SK-N-SH treated with all-trans-retinoic acid at 6 μM for 48 hours (cell line): ENCODE data around the gene FGF19.

Experiments
- ATAC-seq: fragments of 200-7000 bp; cut with Tn5 transposase; 3 replicates; pipeline ENCODE4 v1.9.1; 2020; ENCODE audit warnings: mild to moderate bottlenecking, moderate library complexity
- ARNTL ChIP-seq: fragments of 450-650 bp; formaldehyde crosslinking; IDR thresholded peaks from 2 replicates; pipeline ENCODE4 v1.5.0; 2020; ENCODE audit warnings: low read depth, mild to moderate bottlenecking, moderate library complexity, borderline replicate concordance
- ISL1 ChIP-seq: fragments of 250-450 bp; sonication (Bioruptor Pico); IDR thresholded peaks from 2 replicates; pipeline ENCODE4 v2.1.2; 2022; ENCODE audit warnings: mild to moderate bottlenecking, moderate library complexity
- OSR1 ChIP-seq: fragments of 250-450 bp; sonication (Bioruptor Pico); IDR thresholded peaks from 2 replicates; pipeline ENCODE4 v1.8.0; 2022; ENCODE audit warnings: moderate library complexity, mild to moderate bottlenecking, inconsistent platforms
- PPARA ChIP-seq: fragments of 250-450 bp; sonication (Bioruptor Pico); IDR thresholded peaks from 2 replicates; pipeline ENCODE4 v1.5.0; 2020; ENCODE audit warnings: mild to moderate bottlenecking, borderline replicate concordance
- RARB ChIP-seq: fragments of 250-450 bp; sonication (Bioruptor Pico); IDR thresholded peaks from 2 replicates; pipeline ENCODE4 v1.8.0; 2021; ENCODE audit warnings: mild to moderate bottlenecking, moderate library complexity
- SNAI2 ChIP-seq: fragments of 250-450 bp; sonication (Bioruptor Pico); IDR thresholded peaks from 2 replicates; pipeline ENCODE4 v1.5.0; 2020; ENCODE audit warnings: mild to moderate bottlenecking, moderate library complexity
- ZC3H10 ChIP-seq: fragments of 250-450 bp; sonication (Bioruptor Pico); IDR thresholded peaks from 2 replicates; pipeline ENCODE4 v1.5.1; 2021; ENCODE audit warnings: mild to moderate bottlenecking, moderate library complexity
- ZNF565 ChIP-seq: fragments of 450-650 bp; formaldehyde crosslinking; conservative IDR thresholded peaks from 2 replicates; pipeline ENCODE4 v1.5.0; 2020; ENCODE audit warnings: low read depth, mild to moderate bottlenecking, moderate library complexity
- ZNF70 ChIP-seq: fragments of 450-650 bp; formaldehyde crosslinking; IDR thresholded peaks from 2 replicates; pipeline ENCODE4 v1.5.0; 2020; ENCODE audit warnings: mild to moderate bottlenecking, moderate library complexity
- ZNF8 ChIP-seq: fragments of 450-650 bp; formaldehyde crosslinking; IDR thresholded peaks from 2 replicates; pipeline ENCODE4 v1.5.0; 2020; ENCODE audit warnings: mild to moderate bottlenecking, moderate library complexity
- TF ChIP-seq, protein P1 (sequence below): fragments of 250-450 bp; sonication (Bioruptor Pico); IDR thresholded peaks from 2 replicates; pipeline ENCODE4 v1.5.1; 2020; ENCODE audit warnings: low read depth, mild to moderate bottlenecking, moderate library complexity
- TF ChIP-seq, protein P2 (sequence below): fragments of 250-450 bp; sonication (Bioruptor Pico); IDR thresholded peaks from 2 replicates; pipeline ENCODE4 v1.8.0; 2020; ENCODE audit warnings: mild to moderate bottlenecking, moderate library complexity, borderline replicate concordance
- TF ChIP-seq, protein P3 (sequence below): fragments of 250-450 bp; sonication (Bioruptor Pico); IDR thresholded peaks from 2 replicates; pipeline ENCODE4 v1.8.0; 2021; ENCODE audit warnings: low read depth, mild to moderate bottlenecking, moderate library complexity, borderline replicate concordance
- TF ChIP-seq, protein P4 (sequence below): fragments of 250-450 bp; sonication (Bioruptor Pico); IDR thresholded peaks from 2 replicates; pipeline ENCODE4 v1.5.1; 2021; ENCODE audit warnings: mild to moderate bottlenecking, moderate library complexity
- TF ChIP-seq, protein P5 (sequence below): fragments of 250-450 bp; sonication (Bioruptor Pico); IDR thresholded peaks from 2 replicates; pipeline ENCODE4 v1.5.0; 2020; ENCODE audit warnings: mild to moderate bottlenecking, moderate library complexity

Gene FGF19

DNA sequence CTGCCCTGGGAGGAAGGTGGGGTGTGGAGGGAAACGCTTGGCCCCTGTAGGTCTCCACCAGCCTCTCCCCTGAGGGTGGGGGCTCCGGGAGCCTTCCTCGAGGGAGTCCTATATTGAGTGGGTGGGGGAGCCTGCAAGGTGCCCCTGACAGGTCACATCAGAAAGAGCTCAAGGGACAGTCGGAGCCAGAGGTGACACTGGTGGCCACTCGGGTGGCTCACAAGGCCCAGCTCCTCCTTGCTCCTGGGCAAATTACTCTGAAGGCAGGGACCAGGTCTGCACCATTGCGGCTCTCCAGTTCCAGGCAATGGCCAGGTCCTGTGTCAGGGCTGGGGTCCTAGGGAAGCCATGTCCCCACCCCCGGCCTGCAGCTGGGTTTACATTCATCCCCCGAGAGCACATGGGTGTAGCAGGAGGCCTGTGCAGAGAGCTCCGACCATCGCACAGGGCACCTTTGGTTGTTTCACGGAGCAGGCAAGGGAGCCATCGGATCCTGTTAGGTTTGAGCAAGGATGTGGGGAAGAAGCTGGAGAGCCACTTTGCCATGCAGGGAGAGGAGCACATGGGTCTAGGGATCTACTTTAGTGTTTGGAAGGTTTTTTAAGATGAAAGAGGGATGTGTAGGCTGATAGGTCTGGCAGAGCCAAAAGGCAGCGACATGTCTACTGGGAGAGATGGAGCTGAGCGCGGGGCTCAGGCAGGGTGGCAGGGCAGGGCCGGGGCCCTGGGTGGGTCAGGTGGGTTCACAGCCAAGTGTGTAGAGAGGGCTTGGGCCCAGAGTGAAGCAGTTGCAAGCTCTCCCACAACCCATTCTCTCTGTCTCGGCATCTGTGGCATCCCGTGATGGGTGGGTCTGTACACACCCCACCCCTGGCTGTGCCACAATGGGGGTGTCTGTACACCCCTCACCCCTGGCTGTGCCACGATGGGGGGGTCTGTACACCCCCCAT, 48.1 kb downstream of the FGF19 start:
- ATAC-seq, result peak; percentile 33
- TF ChIP-seq, protein P1, sequence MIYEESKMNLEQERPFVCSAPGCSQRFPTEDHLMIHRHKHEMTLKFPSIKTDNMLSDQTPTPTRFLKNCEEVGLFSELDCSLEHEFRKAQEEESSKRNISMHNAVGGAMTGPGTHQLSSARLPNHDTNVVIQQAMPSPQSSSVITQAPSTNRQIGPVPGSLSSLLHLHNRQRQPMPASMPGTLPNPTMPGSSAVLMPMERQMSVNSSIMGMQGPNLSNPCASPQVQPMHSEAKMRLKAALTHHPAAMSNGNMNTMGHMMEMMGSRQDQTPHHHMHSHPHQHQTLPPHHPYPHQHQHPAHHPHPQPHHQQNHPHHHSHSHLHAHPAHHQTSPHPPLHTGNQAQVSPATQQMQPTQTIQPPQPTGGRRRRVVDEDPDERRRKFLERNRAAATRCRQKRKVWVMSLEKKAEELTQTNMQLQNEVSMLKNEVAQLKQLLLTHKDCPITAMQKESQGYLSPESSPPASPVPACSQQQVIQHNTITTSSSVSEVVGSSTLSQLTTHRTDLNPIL (CRISPR knock-in tag), result no peak
- TF ChIP-seq ZC3H10 (CRISPR knock-in tag), result no peak
- TF ChIP-seq ZNF565 (CRISPR knock-in tag), result no peak
- TF ChIP-seq, protein P2, sequence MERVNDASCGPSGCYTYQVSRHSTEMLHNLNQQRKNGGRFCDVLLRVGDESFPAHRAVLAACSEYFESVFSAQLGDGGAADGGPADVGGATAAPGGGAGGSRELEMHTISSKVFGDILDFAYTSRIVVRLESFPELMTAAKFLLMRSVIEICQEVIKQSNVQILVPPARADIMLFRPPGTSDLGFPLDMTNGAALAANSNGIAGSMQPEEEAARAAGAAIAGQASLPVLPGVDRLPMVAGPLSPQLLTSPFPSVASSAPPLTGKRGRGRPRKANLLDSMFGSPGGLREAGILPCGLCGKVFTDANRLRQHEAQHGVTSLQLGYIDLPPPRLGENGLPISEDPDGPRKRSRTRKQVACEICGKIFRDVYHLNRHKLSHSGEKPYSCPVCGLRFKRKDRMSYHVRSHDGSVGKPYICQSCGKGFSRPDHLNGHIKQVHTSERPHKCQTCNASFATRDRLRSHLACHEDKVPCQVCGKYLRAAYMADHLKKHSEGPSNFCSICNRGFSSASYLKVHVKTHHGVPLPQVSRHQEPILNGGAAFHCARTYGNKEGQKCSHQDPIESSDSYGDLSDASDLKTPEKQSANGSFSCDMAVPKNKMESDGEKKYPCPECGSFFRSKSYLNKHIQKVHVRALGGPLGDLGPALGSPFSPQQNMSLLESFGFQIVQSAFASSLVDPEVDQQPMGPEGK, result no peak
- no peak for TF ChIP-seq ZNF8 (CRISPR knock-in tag)
- TF ChIP-seq SNAI2, result no peak
- TF ChIP-seq RARB (CRISPR knock-in tag), result no peak
- TF ChIP-seq, protein P3, sequence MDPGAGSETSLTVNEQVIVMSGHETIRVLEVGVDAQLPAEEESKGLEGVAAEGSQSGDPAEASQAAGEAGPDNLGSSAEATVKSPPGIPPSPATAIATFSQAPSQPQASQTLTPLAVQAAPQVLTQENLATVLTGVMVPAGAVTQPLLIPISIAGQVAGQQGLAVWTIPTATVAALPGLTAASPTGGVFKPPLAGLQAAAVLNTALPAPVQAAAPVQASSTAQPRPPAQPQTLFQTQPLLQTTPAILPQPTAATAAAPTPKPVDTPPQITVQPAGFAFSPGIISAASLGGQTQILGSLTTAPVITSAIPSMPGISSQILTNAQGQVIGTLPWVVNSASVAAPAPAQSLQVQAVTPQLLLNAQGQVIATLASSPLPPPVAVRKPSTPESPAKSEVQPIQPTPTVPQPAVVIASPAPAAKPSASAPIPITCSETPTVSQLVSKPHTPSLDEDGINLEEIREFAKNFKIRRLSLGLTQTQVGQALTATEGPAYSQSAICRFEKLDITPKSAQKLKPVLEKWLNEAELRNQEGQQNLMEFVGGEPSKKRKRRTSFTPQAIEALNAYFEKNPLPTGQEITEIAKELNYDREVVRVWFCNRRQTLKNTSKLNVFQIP (CRISPR knock-in tag), result no peak
- TF ChIP-seq ZNF70 (CRISPR knock-in tag), result no peak
- no peak for TF ChIP-seq OSR1 (CRISPR knock-in tag)

DNA sequence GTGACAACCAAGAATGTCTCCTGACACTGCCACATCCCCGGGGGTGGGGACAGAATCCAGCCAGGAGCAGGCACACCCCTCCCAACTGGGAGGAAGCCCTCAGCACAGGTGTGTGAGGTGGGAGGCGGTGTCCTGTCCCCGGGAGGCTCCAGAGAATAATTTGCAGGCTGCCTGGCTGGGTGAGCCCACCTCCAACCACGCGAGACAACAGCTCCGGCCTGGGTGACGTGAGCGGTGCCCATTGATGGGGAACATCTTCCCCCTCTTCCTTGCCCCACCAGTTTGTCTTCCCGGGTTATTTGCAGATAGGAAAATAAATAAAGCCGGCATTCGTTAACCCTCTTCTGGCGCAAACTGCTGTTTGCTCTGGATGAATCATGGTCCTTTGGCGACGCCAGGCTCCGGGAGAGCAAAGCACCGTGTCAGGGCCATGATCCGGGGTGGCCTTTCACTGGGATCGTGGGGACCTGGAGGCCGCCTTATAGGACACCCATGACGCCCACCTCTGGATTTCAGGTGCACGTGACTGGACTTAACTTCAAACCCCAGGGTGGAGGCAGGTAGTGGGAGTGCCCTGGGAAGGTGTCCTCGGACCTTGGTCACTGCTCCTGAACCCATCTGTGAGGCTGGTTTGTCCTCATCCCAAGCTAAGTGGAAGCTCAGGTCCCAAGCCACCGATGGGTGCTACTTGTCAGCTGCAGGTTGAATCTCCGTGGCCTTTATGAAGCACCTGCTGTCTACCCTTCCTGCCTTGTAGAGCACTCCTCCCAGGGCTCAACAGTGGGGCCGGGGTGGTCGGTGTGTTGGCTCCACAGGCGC, 49.0 kb downstream of the FGF19 start:
- ATAC-seq, result no peak; the same call in 2 of the 3 replicates
- TF ChIP-seq, protein P4, sequence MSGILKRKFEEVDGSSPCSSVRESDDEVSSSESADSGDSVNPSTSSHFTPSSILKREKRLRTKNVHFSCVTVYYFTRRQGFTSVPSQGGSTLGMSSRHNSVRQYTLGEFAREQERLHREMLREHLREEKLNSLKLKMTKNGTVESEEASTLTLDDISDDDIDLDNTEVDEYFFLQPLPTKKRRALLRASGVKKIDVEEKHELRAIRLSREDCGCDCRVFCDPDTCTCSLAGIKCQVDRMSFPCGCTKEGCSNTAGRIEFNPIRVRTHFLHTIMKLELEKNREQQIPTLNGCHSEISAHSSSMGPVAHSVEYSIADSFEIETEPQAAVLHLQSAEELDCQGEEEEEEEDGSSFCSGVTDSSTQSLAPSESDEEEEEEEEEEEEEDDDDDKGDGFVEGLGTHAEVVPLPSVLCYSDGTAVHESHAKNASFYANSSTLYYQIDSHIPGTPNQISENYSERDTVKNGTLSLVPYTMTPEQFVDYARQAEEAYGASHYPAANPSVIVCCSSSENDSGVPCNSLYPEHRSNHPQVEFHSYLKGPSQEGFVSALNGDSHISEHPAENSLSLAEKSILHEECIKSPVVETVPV (CRISPR knock-in tag), result no peak
- TF ChIP-seq PPARA, result no peak
- no peak for TF ChIP-seq ZC3H10 (CRISPR knock-in tag)
- TF ChIP-seq ZNF8 (CRISPR knock-in tag), result no peak
- no peak for TF ChIP-seq ZNF70 (CRISPR knock-in tag)
- no peak for TF ChIP-seq ZNF565 (CRISPR knock-in tag)
- TF ChIP-seq, protein P5, sequence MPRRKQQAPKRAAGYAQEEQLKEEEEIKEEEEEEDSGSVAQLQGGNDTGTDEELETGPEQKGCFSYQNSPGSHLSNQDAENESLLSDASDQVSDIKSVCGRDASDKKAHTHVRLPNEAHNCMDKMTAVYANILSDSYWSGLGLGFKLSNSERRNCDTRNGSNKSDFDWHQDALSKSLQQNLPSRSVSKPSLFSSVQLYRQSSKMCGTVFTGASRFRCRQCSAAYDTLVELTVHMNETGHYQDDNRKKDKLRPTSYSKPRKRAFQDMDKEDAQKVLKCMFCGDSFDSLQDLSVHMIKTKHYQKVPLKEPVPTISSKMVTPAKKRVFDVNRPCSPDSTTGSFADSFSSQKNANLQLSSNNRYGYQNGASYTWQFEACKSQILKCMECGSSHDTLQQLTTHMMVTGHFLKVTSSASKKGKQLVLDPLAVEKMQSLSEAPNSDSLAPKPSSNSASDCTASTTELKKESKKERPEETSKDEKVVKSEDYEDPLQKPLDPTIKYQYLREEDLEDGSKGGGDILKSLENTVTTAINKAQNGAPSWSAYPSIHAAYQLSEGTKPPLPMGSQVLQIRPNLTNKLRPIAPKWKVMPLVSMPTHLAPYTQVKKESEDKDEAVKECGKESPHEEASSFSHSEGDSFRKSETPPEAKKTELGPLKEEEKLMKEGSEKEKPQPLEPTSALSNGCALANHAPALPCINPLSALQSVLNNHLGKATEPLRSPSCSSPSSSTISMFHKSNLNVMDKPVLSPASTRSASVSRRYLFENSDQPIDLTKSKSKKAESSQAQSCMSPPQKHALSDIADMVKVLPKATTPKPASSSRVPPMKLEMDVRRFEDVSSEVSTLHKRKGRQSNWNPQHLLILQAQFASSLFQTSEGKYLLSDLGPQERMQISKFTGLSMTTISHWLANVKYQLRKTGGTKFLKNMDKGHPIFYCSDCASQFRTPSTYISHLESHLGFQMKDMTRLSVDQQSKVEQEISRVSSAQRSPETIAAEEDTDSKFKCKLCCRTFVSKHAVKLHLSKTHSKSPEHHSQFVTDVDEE, result no peak
- TF ChIP-seq ISL1 (CRISPR knock-in tag), result no peak
- no peak for TF ChIP-seq RARB (CRISPR knock-in tag)
- no peak for TF ChIP-seq ARNTL (CRISPR knock-in tag)
- no peak for TF ChIP-seq OSR1 (CRISPR knock-in tag)
- TF ChIP-seq, protein P2, result no peak
- TF ChIP-seq, protein P3 (CRISPR knock-in tag), result no peak
- TF ChIP-seq, all 23 proteins: peak for 0
